ENCODE measurements around the gene DRICH1.

DNA sequence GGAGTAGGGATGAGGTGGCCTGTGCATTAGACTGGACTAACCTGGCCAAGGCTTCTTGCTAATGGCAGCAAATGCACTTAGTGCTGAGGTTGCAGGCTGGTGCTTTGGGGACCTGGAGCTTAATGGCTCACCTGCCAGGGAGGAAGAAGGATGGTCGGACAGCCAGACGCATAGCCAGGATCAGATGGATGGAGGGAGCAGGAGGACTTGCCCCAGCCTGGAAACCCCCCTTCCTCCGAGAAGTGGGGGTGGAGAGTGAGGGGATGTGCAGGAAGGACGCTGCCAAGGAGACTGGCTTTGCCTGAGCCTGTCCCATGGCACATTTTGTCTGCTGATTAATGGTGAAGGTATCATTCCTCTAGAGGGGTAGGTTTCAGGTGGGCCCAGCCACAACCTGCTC, 69.9 kb downstream of the DRICH1 start:
- TF ChIP-seq POLR2AphosphoS5 (IDR thresholded peaks at IDR 0.05; ENCODE audit: low read depth, low read length) (no peak), EP300 (IDR thresholded peaks at IDR 0.05; ENCODE audit: borderline replicate concordance in 1 of 2, low read depth in 1 of 2, low read length in 1 of 2) (no peak), RAD21 (IDR thresholded peaks at IDR 0.05; ENCODE audit: low read length) (no peak)
- TF ChIP-seq, protein P1, sequence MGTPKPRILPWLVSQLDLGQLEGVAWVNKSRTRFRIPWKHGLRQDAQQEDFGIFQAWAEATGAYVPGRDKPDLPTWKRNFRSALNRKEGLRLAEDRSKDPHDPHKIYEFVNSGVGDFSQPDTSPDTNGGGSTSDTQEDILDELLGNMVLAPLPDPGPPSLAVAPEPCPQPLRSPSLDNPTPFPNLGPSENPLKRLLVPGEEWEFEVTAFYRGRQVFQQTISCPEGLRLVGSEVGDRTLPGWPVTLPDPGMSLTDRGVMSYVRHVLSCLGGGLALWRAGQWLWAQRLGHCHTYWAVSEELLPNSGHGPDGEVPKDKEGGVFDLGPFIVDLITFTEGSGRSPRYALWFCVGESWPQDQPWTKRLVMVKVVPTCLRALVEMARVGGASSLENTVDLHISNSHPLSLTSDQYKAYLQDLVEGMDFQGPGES (IDR thresholded peaks at IDR 0.05; ENCODE audit: low read depth, low read length): no peak
- TF ChIP-seq, protein P2, sequence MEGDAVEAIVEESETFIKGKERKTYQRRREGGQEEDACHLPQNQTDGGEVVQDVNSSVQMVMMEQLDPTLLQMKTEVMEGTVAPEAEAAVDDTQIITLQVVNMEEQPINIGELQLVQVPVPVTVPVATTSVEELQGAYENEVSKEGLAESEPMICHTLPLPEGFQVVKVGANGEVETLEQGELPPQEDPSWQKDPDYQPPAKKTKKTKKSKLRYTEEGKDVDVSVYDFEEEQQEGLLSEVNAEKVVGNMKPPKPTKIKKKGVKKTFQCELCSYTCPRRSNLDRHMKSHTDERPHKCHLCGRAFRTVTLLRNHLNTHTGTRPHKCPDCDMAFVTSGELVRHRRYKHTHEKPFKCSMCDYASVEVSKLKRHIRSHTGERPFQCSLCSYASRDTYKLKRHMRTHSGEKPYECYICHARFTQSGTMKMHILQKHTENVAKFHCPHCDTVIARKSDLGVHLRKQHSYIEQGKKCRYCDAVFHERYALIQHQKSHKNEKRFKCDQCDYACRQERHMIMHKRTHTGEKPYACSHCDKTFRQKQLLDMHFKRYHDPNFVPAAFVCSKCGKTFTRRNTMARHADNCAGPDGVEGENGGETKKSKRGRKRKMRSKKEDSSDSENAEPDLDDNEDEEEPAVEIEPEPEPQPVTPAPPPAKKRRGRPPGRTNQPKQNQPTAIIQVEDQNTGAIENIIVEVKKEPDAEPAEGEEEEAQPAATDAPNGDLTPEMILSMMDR (IDR thresholded peaks at IDR 0.05): no peak
- TF ChIP-seq, protein P3, sequence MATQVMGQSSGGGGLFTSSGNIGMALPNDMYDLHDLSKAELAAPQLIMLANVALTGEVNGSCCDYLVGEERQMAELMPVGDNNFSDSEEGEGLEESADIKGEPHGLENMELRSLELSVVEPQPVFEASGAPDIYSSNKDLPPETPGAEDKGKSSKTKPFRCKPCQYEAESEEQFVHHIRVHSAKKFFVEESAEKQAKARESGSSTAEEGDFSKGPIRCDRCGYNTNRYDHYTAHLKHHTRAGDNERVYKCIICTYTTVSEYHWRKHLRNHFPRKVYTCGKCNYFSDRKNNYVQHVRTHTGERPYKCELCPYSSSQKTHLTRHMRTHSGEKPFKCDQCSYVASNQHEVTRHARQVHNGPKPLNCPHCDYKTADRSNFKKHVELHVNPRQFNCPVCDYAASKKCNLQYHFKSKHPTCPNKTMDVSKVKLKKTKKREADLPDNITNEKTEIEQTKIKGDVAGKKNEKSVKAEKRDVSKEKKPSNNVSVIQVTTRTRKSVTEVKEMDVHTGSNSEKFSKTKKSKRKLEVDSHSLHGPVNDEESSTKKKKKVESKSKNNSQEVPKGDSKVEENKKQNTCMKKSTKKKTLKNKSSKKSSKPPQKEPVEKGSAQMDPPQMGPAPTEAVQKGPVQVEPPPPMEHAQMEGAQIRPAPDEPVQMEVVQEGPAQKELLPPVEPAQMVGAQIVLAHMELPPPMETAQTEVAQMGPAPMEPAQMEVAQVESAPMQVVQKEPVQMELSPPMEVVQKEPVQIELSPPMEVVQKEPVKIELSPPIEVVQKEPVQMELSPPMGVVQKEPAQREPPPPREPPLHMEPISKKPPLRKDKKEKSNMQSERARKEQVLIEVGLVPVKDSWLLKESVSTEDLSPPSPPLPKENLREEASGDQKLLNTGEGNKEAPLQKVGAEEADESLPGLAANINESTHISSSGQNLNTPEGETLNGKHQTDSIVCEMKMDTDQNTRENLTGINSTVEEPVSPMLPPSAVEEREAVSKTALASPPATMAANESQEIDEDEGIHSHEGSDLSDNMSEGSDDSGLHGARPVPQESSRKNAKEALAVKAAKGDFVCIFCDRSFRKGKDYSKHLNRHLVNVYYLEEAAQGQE (IDR thresholded peaks at IDR 0.05; ENCODE audit: low read depth, low read length): no peak
